GM18520 (cell line): ENCODE results near the gene H2BK1.

ENCODE experiments used
- ATAC-seq: cut with Tn5 transposase; IDR thresholded peaks from one replicate; pipeline ENCODE4 v1.9.1; 2021; ENCODE audit not compliant: unreplicated experiment

The H2BK1 gene

GRCh38 chr7:151245360-151246101, 35.2 kb upstream of the H2BK1 start:
- no peak for ATAC-seq

DNA sequence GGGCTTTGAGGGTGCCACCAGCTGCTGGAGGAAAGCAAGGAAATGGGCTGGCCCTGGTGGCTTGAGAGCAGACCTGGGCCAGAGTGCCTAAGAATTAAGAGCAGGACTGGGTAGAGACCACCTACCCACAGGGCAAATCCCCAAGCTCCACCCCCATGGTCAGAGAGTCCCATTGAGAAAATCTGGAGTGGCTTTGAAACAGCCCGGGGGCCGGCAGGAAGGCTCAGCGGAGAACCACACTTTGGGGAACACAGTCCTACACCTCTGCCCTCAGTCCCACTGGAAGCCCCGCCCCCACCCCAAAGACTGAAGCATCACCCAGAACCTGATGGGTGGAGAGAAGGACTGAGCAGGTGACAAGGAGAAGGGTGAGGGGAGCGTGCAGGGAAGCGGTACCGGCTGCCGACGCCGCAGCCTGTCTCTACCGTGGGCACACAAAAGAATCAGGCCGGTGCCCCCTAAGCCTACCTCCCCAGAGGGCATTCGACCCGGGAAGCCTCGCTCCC, 34.6 kb upstream of the H2BK1 start:
- ATAC-seq, result no peak

DNA sequence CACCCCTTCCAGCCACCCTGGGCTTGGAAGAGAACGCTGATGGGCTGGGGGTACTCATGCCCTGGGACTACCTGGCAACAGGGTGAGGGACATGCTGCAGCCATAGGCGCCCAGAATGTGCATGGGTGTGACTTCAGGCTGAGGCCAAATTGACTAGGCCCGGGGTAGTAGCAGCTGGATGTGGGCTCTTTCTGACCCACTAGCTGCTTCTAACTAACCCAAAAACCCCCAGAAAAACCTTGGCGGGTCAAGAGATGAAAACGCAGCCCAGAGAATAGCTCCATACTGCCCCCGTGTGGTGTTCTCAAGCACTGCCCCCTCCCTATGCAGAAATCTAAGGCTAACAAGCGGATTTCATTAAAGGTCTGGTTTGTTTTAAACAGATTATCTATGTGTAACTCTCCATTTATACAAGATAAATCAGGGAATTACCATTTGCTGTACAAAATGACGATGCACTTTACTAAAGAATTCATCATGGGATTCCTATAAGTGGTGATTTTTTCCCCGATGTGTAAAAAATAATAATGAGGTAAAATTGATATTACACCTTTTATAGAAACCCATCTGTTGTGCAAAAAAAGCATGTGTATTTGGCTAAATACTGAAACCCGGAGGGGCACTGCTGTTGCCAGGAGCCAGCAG, 34.0 kb upstream of the H2BK1 start:
- no peak for ATAC-seq

DNA sequence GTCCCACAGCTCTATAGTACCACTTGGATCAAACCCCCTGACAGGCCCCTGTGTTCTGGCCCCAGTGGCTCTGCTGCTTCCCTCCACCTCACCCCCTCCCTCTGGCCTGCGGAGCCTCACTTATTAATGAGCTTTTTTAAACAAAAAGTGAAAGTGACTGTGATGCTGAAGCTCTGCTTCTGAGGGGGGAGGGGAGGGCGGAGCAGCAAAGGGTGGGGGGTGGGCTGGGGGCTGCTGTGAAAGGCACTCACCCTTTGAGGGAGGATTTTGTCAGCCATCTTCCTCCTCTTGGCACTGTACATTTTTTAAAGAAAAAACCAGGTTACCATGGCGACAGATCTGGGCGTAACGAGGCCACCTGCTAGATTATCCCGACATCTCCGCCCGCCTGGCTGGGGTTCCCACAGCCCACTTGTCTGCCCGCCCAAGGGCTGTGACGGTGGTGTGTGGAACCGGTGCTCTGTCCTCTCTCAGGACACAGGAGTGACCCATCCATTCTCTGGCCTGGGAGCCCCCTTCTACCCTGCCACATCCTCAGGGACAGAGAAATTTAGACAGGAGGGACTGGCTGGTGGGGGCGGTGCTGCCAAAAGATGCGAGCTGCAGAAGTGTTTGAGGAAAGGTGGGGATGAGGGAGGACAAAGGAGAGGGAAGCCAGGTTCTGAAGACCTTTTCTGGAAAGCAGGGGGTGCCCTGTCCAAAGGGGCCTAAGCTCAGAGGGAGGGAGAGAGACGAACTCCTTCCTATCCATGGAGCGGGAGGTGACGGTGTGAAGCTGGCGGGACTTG, 33.3 kb upstream of the H2BK1 start:
- no peak for ATAC-seq

DNA sequence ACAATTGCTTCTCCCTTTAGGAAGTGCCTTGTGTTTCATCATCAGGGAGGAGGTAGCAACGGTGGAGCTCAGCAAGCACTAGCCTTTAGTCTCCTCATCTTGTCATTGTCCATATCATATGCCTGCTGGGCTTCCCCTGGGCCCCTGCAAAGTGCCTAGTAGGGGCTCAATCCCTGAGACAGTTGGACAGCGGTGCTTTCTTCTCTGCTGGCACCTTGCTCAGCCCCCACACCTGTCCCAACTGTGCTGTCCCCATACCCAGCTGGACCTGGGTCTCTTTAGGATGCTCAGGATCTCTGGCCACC, 32.7 kb upstream of the H2BK1 start:
- no peak for ATAC-seq

- no peak for ATAC-seq
Measured at GRCh38 chr7:151242159-151243044, 32.1 kb upstream of the H2BK1 start.

DNA sequence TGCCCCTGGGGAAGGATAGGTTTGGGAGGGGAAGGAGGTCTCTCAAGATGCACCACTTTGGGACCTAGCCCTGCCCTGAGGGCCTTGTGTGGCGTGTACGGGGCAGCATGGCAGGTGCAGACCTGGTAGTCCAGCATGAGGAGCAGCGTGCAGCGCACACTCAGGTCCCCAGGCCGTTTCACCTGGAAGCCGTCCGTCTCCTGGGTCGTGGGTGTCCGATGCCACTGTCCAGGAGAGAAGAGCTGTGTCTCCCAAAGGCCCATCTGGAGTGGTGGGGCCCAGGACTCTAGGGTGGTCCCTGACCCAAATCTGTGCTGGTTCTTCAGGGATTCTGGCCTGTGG, 31.4 kb upstream of the H2BK1 start:
- ATAC-seq, result no peak

DNA sequence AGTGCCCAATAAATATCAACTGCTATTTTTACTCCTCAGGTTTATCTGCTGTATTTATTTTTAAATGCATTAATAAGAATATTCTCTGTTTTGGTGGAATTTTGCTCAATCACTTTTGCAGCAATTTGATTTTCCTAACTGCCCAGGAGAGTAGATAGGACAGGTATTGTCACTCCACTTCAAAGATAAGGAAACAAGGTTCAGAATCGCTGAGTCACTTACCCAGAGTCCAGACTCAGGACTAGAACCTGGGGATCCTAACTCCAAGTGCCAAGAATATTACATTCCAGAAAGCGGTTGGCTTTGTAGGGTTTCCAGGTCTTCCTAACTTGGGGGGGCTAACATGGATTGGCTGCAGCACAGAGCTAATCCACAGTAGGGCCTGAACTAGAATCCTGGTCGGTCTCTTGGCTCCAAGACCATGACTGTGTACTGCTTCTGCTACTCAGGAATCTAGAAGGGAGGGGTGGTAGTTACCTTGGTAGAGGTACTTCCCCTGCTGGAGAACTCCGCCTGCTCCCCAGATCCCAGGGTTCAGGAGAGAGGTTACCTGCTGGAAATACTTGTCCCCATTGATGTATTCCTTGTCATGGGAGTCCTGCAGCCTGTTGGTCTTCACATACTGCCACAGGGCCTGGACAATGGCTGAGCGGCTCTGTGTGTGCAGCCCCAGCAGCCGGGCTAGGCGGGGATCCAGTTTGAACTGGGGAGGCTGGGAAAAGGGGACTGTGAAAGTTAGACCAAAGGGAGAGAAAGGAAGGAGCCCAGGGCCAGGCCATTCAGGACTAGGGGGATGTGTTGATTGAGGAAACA, 30.9 kb upstream of the H2BK1 start:
- ATAC-seq, result no peak

- ATAC-seq, result no peak
Measured at GRCh38 chr7:151240536-151240935, 30.2 kb upstream of the H2BK1 start.

DNA sequence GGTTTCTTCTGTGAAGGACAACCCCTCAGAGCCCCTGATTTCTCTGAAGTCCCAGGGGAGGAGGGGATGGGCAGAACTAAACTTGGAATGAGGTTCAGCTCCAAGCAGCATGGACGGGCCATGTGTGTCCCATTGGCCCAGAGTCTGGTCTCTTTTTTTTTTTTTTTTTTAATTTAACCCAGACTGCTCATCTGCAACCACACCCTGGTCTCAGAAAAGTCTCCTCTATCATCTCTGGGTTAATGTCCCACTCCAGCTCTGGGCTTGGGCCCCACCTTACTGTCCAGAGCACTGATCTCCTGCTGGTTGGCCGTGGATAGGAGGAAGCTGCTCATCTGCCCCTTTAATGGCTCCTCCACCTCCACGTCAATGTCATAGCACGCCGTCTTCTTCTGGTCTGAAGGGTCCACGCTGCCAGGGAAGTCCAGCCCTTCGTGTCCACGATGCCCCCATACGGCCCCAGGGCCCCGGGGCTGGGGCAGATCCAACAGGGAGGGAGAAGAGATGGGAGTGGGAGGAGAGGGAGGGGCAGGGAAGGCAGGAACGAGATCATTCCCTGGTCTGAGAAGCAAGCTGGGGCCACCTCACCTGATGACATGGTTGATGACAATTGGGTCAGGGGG, 29.7 kb upstream of the H2BK1 start:
- ATAC-seq, result no peak

GRCh38 chr7:151238924-151239836, 28.9 kb upstream of the H2BK1 start:
- no peak for ATAC-seq

DNA sequence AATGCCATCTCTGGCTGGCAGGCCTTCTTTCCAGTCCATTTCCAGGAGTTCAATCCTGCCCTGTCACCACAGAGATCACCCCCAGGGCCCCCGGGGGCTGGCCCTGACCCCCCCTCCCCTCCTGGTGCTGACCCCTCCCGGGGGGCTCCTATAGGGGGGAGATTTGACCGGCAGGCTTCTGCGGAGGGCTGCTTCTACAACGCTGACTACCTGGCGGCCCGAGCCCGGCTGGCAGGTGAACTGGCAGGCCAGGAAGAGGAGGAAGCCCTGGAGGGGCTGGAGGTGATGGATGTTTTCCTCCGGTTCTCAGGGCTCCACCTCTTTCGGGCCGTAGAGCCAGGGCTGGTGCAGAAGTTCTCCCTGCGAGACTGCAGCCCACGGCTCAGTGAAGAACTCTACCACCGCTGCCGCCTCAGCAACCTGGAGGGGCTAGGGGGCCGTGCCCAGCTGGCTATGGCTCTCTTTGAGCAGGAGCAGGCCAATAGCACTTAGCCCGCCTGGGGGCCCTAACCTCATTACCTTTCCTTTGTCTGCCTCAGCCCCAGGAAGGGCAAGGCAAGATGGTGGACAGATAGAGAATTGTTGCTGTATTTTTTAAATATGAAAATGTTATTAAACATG, 28.0 kb upstream of the H2BK1 start:
- ATAC-seq, result no peak

DNA sequence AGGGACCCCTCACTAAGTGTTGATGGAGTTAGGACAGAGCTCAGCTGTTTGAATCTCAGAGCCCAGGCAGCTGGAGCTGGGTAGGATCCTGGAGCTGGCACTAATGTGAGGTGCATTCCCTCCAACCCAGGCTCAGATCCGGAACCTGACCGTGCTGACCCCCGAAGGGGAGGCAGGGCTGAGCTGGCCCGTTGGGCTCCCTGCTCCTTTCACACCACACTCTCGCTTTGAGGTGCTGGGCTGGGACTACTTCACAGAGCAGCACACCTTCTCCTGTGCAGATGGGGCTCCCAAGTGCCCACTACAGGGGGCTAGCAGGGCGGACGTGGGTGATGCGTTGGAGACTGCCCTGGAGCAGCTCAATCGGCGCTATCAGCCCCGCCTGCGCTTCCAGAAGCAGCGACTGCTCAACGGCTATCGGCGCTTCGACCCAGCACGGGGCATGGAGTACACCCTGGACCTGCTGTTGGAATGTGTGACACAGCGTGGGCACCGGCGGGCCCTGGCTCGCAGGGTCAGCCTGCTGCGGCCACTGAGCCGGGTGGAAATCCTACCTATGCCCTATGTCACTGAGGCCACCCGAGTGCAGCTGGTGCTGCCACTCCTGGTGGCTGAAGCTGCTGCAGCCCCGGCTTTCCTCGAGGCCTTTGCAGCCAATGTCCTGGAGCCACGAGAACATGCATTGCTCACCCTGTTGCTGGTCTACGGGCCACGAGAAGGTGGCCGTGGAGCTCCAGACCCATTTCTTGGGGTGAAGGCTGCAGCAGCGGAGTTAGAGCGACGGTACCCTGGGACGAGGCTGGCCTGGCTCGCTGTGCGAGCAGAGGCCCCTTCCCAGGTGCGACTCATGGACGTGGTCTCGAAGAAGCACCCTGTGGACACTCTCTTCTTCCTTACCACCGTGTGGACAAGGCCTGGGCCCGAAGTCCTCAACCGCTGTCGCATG, 27.2 kb upstream of the H2BK1 start:
- ATAC-seq, result no peak

GRCh38 chr7:151236406-151236805, 26.1 kb upstream of the H2BK1 start:
- no peak for ATAC-seq

DNA sequence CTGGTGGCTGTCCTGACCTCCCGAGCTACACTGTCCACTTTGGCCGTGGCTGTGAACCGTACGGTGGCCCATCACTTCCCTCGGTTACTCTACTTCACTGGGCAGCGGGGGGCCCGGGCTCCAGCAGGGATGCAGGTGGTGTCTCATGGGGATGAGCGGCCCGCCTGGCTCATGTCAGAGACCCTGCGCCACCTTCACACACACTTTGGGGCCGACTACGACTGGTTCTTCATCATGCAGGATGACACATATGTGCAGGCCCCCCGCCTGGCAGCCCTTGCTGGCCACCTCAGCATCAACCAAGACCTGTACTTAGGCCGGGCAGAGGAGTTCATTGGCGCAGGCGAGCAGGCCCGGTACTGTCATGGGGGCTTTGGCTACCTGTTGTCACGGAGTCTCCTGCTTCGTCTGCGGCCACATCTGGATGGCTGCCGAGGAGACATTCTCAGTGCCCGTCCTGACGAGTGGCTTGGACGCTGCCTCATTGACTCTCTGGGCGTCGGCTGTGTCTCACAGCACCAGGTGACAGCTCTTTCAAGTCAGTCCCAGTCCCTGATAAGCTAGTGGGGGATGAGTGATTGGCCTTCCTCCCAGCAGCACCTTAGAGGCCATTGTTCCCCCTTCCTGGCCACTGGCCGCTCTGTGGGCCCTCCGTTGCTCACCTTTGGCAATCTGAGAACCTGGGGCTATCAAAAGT, 25.0 kb upstream of the H2BK1 start:
- ATAC-seq, result no peak

DNA sequence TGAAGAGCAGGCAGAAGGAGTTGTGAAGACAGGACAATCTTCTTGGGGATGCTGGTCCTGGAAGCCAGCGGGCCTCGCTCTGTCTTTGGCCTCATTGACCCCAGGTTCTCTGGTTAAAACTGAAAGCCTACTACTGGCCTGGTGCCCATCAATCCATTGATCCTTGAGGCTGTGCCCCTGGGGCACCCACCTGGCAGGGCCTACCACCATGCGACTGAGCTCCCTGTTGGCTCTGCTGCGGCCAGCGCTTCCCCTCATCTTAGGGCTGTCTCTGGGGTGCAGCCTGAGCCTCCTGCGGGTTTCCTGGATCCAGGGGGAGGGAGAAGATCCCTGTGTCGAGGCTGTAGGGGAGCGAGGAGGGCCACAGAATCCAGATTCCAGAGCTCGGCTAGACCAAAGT, 23.5 kb upstream of the H2BK1 start:
- no peak for ATAC-seq
